Suprapubic skin (tissue), 3 donors: Measurements from ENCODE around the gene FMO1.

ENCODE experiments used
- CTCF ChIP-seq, 2 donors: fragments of 200-600 bp in 1 of 2; fragments of 450-650 bp in 1 of 2; sonication (generic) in 1 of 2; IDR thresholded peaks; one replicate each; pipeline ENCODE4 v1.5.1; 2016 to 2019; ENCODE audit warnings: antibody characterized with exemption in 2 of 2, mild to moderate bottlenecking in 1 of 2, moderate library complexity in 1 of 2
- EP300 ChIP-seq: sonication (generic); formaldehyde crosslinking; IDR thresholded peaks from one replicate; pipeline ENCODE4 v1.6.1; 2017; ENCODE audit warnings: antibody characterized with exemption
- POLR2A ChIP-seq, 2 donors: fragments of 450-650 bp; IDR thresholded peaks; one replicate each; pipeline ENCODE4 v1.6.1; 2017; ENCODE audit warnings: antibody characterized with exemption in 2 of 2, mild to moderate bottlenecking in 2 of 2, moderate library complexity in 2 of 2

GRCh38 chr1:171250263-171250662 lies 2.0 kb downstream of the FMO1 start:
- no peak for TF ChIP-seq CTCF (IDR thresholded peaks at IDR 0.05)
- no peak for TF ChIP-seq EP300
- no peak for TF ChIP-seq POLR2A (IDR thresholded peaks at IDR 0.05)
